GM19372 (cell line): Measurements from ENCODE around the gene GPR12.

Experiments
- ATAC-seq: cut with Tn5 transposase; IDR thresholded peaks from one replicate; pipeline ENCODE4 v1.9.1; 2021; ENCODE audit warnings: mild to moderate bottlenecking, low read depth, moderate library complexity; ENCODE audit not compliant: unreplicated experiment

The GPR12 gene

GRCh38 chr13:26759907-26760831 is at the start of gene GPR12:
GPR12 (minus strand) TSS chr13:26760786; CDS start chr13:26759827, 959 bp downstream.
- no peak for ATAC-seq

- no peak for ATAC-seq
Observed at GRCh38 chr13:26810095-26810494, 49.5 kb upstream of the GPR12 start.

GRCh38 chr13:26806891-26807290 is 46.3 kb upstream of the GPR12 start:
- ATAC-seq = no peak

- ATAC-seq = no peak
Observed at GRCh38 chr13:26787961-26788360, 27.4 kb upstream of the GPR12 start.

GRCh38 chr13:26786651-26787295 is 26.2 kb upstream of the GPR12 start:
- no peak for ATAC-seq

- no peak for ATAC-seq
Observed at GRCh38 chr13:26785838-26786630, 25.4 kb upstream of the GPR12 start.

GRCh38 chr13:26784704-26785639 is 24.4 kb upstream of the GPR12 start:
- ATAC-seq = no peak

GRCh38 chr13:26780411-26780810 is 19.8 kb upstream of the GPR12 start:
- no peak for ATAC-seq

GRCh38 chr13:26779321-26779720 is 18.7 kb upstream of the GPR12 start:
- ATAC-seq = no peak

- no peak for ATAC-seq
Observed at GRCh38 chr13:26772531-26772930, 11.9 kb upstream of the GPR12 start.

GRCh38 chr13:26771796-26772195 is 11.2 kb upstream of the GPR12 start:
- no peak for ATAC-seq

- ATAC-seq = no peak
Observed at GRCh38 chr13:26762745-26763345, 2.3 kb upstream of the GPR12 start.

- no peak for ATAC-seq
Observed at GRCh38 chr13:26760832-26761582, 421 bp upstream of the GPR12 start.

- no peak for ATAC-seq
Observed at GRCh38 chr13:26759249-26759906, 1.2 kb downstream of the GPR12 start.

- no peak for ATAC-seq
Observed at GRCh38 chr13:26758496-26759157, 2.0 kb downstream of the GPR12 start.

- no peak for ATAC-seq
Observed at GRCh38 chr13:26756961-26757360, 3.6 kb downstream of the GPR12 start.

GRCh38 chr13:26752671-26753070 is 7.9 kb downstream of the GPR12 start:
- ATAC-seq = no peak

GRCh38 chr13:26749905-26750304 is 10.7 kb downstream of the GPR12 start:
- no peak for ATAC-seq
